Measurements from ENCODE around the gene DNM1.

The DNM1 gene

GRCh38 chr9:128203024-128203706 lies at the start of gene DNM1:
Gene DNM1 (plus strand): TSS chr9:128203379. CDS start chr9:128203471, 92 bp downstream.
- DNase-seq (ENCODE audit: low spot score) = peak; percentile 57

DNA sequence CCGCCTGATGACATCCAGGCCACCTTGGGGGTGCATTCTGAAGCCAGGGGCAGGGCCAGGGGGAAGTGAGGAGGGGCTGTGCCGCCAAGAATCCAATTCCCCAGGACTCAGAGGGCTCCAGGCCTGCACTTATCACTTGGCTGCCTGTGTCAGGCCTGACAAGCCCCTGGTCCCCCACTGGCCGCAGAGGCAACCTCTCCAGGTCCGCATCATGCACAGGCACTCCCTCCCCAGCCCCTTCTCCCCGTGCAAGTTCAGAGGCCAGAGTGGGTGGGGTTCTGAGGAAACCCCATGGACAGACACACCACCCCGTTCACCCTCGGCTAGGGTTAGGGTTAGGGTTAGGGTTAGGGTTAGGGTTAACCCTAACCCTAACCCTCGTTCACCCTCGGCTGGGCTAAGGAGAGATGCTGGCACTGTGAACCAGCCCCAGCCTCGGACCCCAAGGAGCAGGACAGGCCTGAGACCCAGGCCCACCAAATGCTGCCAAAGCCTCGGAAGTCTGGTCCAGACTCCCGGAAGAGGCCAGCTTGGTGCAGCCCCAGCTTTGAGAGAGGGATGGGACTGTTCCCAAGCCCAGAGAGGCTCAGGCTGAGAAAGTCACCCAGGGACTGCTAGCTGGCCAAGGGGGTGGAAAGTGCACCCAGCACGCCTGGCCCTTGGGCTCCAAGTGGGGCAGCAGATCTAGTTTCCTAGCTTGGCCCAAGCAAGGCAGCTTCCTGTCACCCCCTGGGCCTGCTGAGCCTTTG lies 49.1 kb upstream of the DNM1 start:
- no peak for DNase-seq (ENCODE audit: low spot score)

- no peak for DNase-seq (ENCODE audit: low spot score)
Measured at GRCh38 chr9:128155736-128156500, 47.3 kb upstream of the DNM1 start.

DNA sequence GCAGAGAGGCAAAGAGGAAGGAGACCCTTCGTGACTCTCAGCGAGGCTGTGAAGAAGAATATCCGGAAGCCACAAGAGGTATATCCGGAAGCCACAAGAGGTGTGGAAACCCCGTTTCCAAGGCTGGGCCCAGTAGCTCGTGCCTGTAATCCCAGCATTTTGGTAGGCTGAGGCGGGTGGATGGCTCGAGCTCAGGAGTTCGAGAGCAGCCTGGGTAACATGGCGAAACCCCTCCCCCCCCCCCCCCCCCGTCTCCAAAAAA lies 43.7 kb upstream of the DNM1 start:
- no peak for DNase-seq (ENCODE audit: low spot score)

GRCh38 chr9:128159784-128160602 lies 43.2 kb upstream of the DNM1 start, which contains the start of gene BBLN:
Gene BBLN (plus strand): TSS chr9:128160265. CDS start chr9:128160408, 143 bp downstream.
- peak; percentile 92 for DNase-seq (ENCODE audit: low spot score)

DNA sequence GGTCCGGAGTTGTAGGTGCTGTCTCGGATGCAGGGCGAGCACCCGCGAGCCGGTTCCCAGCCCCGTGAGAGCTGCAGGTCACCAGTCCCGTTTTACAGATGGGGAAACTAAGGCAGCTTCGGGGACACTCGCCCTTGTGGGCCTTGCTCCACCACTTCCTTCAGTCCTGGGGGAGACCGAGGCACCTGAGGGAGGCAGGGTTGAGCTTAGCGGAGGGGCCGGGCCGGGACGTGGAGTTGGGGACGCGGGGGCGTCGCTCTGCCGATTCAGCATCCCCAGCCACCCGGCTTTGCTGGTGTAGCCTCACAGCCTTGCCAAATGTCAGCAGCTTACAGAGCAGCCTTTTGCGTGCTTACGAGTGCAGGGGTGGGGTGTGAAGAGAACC lies 42.6 kb upstream of the DNM1 start:
- DNase-seq (ENCODE audit: low spot score) = no peak

DNA sequence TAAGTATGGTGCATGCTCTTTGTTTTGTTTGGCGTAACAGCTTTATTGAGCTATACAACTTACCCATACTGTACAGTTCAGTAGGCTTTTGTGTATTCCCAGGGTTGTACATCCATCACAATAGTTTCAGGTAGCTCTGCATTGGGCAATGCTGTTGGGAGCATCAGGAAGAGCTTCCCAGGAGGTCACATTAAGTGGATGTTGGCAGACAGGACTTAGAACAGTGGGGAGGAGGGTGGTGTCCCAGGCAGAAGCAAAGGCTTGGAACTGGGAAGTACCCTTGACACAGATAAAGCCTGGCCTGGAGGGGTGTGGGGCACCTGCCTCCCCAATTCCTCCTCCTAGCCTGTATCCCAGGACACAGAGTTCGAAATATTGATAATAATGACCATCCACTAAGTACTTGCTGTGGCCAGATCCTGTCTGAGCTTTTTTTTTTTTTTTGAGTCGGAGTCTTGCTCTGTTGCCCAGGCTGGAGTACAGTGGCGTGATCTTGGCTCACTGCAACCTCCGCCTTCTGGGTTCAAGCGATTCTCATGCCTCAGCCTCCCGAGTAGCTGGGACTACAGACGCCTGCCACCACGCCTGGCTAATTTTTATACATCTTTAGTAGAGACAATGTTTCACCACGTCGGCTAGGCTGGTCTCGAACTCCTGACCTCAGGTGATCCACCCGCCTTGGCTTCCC lies 41.8 kb upstream of the DNM1 start:
- no peak for DNase-seq (ENCODE audit: low spot score)

DNA sequence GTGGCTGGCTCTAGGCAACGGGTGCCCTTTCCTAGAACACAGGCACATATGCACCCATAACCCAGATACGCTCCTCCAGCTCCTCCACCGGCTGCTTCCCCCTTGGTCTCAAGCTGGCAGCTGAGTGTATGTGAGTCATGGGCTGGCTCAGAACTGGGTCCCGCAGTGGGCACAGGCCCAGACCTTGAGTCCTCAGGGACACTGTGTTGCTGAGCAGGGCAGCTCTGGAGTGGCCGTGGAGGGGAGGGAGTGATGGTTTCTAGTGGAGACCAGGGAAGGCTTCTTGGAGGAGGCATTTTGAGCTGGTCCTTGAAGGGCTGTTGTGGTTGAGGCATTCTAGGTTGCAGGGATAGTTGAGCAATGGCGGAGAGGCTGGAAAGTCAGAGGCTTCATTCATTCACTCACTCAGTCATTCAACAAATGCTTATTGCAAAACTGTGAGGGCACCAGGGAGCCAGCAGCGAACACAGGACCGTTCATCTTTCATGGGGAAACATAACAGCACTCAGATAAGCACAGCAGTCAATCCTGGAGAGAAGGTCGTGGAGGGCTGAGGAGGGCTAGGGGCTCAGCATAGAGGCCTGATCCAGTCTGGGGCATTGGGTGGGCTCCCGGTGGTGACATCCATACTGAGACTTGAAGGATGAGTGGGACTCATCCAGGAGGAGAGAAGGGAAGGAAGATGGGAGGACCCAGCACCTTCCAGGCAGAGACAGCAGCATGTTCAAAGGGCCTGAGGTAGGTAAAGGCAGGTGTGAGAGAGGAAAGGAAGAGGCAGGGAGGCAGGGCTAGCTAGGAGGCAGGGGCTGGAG lies 40.8 kb upstream of the DNM1 start:
- DNase-seq (ENCODE audit: low spot score) = no peak

GRCh38 chr9:128163027-128163515 lies 40.1 kb upstream of the DNM1 start:
- no peak for DNase-seq (ENCODE audit: low spot score)

GRCh38 chr9:128163523-128164306 lies 39.5 kb upstream of the DNM1 start:
- DNase-seq (ENCODE audit: low spot score) = no peak

- DNase-seq (ENCODE audit: low spot score) = no peak
Measured at GRCh38 chr9:128164307-128164885, 38.8 kb upstream of the DNM1 start.

- no peak for DNase-seq (ENCODE audit: low spot score)
Measured at GRCh38 chr9:128166169-128166568, 37.0 kb upstream of the DNM1 start.

DNA sequence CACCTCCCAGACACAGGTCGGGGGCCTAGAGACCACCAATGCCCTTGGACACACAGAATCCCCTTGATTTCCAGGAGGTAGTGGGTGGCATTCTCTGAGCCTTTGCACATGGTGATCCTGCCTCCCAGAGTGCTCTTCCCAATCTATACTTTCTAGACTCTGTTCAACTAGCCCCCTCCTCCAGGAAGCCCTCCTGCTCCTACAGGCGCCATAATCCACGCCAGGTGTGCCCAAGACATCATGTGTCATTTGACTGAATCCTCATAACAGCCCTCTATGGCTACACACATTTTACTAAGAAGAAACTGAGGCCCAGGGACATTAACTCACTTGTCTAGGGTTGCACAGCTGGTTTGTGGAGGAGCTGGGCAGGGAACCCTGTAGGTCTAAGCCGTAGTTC lies 36.0 kb upstream of the DNM1 start:
- DNase-seq (ENCODE audit: low spot score) = no peak

DNA sequence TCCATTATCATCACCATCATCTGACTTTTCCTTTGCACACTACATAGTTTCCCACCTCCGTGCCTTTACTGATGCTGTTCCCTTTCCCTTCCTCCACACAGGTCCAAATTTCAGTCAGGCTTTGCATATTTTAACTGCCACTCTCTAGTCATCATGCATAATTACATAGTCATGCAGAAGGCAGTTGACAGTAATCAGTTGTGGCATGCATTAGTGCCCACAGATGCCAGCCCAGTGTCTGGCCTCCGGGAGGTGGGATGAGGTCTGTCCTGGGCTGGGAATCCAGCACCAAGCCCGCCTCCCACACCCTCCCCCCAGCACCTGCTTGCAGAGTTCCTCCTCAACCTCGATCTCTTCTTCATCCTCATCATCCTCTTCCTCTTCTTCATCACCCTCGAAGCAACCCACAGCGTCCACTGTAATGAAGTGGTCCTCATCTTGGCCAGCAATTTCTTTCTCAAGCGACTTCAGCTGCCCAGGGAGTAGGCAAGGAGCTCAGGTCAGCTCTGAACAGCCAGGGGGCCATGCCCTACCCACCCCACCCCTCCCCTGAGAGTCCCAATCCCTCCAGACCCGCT lies 34.4 kb upstream of the DNM1 start:
- no peak for DNase-seq (ENCODE audit: low spot score)

DNA sequence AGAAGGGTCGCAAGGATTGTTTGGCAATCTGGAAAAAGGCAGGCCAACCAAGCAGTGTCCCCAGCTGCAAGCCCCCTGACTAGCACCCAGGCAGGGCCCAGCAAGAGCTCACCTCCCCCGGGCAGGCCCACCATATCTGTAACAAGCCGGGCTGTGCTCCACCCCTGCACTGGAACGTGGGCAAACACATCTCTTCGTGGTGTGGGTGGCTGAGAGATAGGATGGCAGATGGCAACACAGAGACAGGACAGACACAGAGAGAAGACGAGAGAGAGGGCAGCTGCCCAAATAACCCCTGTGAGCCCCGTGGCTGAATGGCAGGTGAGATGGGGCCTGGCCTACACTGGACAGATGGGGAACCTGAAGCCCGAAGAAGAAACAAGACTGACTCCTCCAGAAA lies 33.7 kb upstream of the DNM1 start:
- no peak for DNase-seq (ENCODE audit: low spot score)

GRCh38 chr9:128169925-128170324 lies 33.3 kb upstream of the DNM1 start:
- no peak for DNase-seq (ENCODE audit: low spot score)

DNA sequence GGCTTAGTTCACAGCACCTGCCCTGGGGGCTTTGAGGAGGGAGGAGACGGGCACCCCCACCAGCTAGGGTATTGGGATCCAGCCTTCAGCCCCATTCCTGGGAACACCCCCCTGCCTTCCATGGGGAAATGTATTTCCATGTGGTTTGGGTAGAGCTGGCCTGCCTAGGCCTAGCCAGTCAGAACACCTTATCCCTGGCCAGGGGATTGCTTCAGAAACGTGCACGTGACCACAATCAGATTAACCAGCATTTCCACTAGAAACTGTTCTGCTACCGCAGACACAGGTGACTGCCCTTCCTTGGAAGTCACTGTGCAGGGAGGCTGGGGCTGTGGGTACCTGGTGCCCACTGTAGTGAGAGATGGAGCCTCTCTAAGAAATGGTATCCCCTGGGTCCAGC lies 29.1 kb upstream of the DNM1 start:
- no peak for DNase-seq (ENCODE audit: low spot score)

DNA sequence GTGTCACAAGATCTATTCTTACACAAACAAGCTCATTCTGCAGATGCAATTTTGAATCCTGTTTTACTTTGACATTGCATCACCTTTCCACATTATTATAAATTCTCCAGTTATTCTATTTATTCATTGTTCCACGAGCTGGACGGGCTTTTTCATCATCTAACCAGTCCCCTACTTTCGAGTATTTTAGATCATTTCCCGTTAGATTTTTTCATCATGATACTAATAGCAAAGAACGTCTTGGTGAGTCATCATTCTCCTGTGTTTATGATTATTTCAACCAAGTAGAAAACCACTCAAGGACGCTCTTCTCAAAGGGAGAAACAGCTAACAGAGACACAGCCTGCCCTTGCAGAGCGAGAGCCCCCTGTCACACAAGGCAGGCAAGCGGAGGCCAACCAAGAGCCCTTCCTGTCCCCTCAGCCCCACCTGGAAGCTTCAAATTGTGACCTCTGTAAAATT lies 28.0 kb upstream of the DNM1 start:
- no peak for DNase-seq (ENCODE audit: low spot score)

DNA sequence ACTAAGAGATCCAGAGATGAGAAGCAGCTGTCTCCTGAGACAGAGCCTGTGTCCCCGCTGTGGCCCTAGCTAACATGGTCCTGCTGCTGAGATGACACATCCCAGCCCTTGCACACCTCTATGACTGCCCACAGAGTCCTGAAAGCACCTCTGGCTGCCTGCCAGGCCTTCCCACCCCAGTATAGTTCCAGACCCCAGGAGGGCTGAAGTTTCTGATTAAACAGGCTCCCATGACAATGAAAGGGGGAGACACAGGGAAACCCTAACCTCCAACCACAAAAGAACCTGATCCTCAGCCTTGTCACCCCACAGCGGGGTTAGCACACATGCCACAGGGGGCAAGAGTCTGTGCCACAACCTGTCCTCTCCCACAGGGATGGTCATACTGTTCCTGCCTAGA lies 27.5 kb upstream of the DNM1 start:
- DNase-seq (ENCODE audit: low spot score) = no peak
